Kidney (tissue), 14 donors: Measurements from ENCODE around the gene RGS10. TPM values are rescaled to one million over a fixed set of nuclear protein-coding genes. Genes with fewer than 3 reads are reported as not detected.

Experiments used
- DNase-seq, 5 donors: peaks; one replicate each; pipeline ENCODE4 v3.0.0-alpha.2; 2013 to 2020
- FAIRE-seq: peaks from 2 replicates; lab custom pipeline; 2012; peaks lifted over from hg19 to GRCh38; lab: Jason Lieb, UNC
- H3K27ac ChIP-seq, 2 donors: one replicate each; pipeline ENCODE4 v1.7.0; 2013; ENCODE audit warnings: low read depth in 2 of 2, low read length in 2 of 2, inconsistent platforms in 1 of 2
- H3K27me3 ChIP-seq: one replicate; pipeline ENCODE4 v1.7.1; 2013; ENCODE audit warnings: low read length, inconsistent platforms; ENCODE audit not compliant: control insufficient read depth, insufficient read depth
- H3K36me3 ChIP-seq, 3 donors: one replicate each; pipeline versions ENCODE4 v1.7.0 to v1.7.1; 2013; ENCODE audit warnings: low read length in 3 of 3, control low read depth in 1 of 3, inconsistent platforms in 1 of 3; ENCODE audit not compliant: insufficient read depth in 3 of 3, control insufficient read depth in 2 of 3
- H3K4me1 ChIP-seq, 3 donors: one replicate each; pipeline versions ENCODE4 v1.7.0 to v1.7.1; 2013; ENCODE audit warnings: low read length in 3 of 3, inconsistent platforms in 1 of 3, low read depth in 1 of 3; ENCODE audit not compliant: control insufficient read depth in 2 of 3, insufficient read depth in 2 of 3
- H3K4me3 ChIP-seq, 3 donors: one replicate each; pipeline versions ENCODE4 v1.7.0 to v1.8.1; 2013; ENCODE audit warnings: low read length in 3 of 3, control low read depth in 1 of 3, inconsistent platforms in 1 of 3
- H3K9ac ChIP-seq, 3 donors: one replicate each; pipeline versions ENCODE4 v1.7.0 to v1.7.1; 2013; ENCODE audit warnings: low read length in 3 of 3, control low read depth in 1 of 3, inconsistent platforms in 1 of 3
- H3K9me3 ChIP-seq, 3 donors: one replicate each; pipeline versions ENCODE4 v1.7.0 to v1.7.1; 2013; ENCODE audit warnings: low read length in 3 of 3, control low read depth in 1 of 3, inconsistent platforms in 1 of 3; ENCODE audit not compliant: control insufficient read depth in 2 of 3, insufficient read depth in 1 of 3
- intact Hi-C: fragments of 100-400 bp; cut with DNase I; formaldehyde crosslinking; loops from one replicate; pipeline ENCODE4 v1.11.1; 2022
- polyA plus RNA-seq: library from polyadenylated mRNA; stranded (reverse); fragments of 350-450 nt; fragmentation: Illumina TruSeq; extraction: RNeasy Lipid Tissue Mini Kit (QIAGEN cat#74804); gene quantifications from one replicate; pipeline ENCODE4 v1.2.3, GENCODE V29; 2014; ENCODE audit warnings: low read depth, low replicate concordance; ENCODE audit not compliant: insufficient read depth
- total RNA-seq: library from RNA; stranded (reverse); fragmentation: NEBNext Ultra II Directional; extraction: Animal tissue kit (Norgen Biotek cat#: 25700); gene quantifications from one replicate; pipeline ENCODE4 v1.2.1, GENCODE V29; 2021
- TF ChIP-seq, protein P1 (sequence below): IDR thresholded peaks from 3 replicates; pipeline ENCODE4 v1.5.1; 2012; ENCODE audit warnings: mild to moderate bottlenecking, moderate library complexity, borderline replicate concordance; ENCODE audit not compliant: insufficient read depth; ENCODE audit errors: extremely low read depth
- donor health status: control.
- donor health status: control.
- donor health status: control.
- donor health status: control.
- donor health status: control.
- donor health status: DM: yes; HTN: yes; CAD: no.
- donor health status: Normal renal cell carcinoma (clear cell type).

RGS10 gene
- total and polyA plus RNA-seq, 2 donors from 2014 or later, result 19.9 to 25.4 TPM

DNA sequence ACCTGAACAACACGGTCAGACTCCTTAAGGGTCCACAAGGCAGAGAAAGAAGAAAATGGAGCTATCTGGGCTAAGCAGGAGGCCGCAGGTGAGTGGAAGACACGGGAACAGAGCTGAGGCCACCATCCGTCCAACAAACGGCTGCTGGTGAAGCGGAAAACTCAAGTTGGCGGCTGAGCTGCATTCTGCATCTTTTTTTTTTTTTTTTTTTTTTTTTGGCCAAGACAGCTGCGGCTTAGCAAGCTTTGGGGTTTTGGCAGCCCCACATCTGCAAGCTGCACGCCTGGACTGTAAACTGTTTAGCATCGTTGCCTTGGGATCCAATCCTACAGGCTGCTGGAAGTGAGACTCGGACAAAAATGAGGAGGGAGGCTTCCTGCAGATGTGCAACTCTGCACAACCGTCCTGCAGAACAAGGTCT is 37.4 kb downstream of the RGS10 start:
- H3K27me3 ChIP-seq, result no peaks in the 10 kb centered on the region
- DNase-seq, result peak in 2 of 5 donors; percentile 59 to 63

DNA sequence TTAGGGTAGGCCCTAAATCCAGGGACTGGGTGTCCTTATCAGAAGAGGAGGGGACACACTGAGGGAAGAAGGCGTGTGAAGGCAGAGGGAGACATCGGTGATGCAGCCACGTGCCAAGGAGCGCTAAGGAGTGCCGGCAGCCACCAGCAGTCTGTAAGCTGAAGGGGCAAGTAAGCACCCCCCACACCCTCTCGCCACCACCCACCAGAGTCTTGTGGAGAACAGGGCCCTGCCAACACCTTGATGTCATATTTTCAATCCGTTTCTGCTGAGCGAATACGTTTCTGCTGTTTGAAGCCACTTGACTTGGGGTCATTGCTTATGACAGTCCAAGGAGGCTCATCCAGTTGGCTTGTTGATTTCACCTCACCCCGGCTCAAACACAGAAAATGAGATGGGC is 37.9 kb downstream of the RGS10 start:
- FAIRE-seq (no peak), DNase-seq (peak in 1 of 5 donors; percentile 54)
- H3K36me3 ChIP-seq, result no peaks in the 10 kb centered on the region
- no peak overlapping the region for H3K9ac ChIP-seq
- no peaks in the 10 kb centered on the region for H3K4me1 ChIP-seq
- no peaks in the 10 kb centered on the region for H3K27me3 ChIP-seq
- TF ChIP-seq, protein P1, sequence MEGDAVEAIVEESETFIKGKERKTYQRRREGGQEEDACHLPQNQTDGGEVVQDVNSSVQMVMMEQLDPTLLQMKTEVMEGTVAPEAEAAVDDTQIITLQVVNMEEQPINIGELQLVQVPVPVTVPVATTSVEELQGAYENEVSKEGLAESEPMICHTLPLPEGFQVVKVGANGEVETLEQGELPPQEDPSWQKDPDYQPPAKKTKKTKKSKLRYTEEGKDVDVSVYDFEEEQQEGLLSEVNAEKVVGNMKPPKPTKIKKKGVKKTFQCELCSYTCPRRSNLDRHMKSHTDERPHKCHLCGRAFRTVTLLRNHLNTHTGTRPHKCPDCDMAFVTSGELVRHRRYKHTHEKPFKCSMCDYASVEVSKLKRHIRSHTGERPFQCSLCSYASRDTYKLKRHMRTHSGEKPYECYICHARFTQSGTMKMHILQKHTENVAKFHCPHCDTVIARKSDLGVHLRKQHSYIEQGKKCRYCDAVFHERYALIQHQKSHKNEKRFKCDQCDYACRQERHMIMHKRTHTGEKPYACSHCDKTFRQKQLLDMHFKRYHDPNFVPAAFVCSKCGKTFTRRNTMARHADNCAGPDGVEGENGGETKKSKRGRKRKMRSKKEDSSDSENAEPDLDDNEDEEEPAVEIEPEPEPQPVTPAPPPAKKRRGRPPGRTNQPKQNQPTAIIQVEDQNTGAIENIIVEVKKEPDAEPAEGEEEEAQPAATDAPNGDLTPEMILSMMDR, result no peak
- H3K9me3 ChIP-seq, result no peaks in the 10 kb centered on the region
- intact Hi-C loops, result no loop called here
- no peak overlapping the region for H3K4me3 ChIP-seq
- no peak overlapping the region for H3K27ac ChIP-seq

More for the DNA sequence above, 37.4 kb downstream of the RGS10 start:
- Histone ChIP-seq H3K9ac (no peak overlapping the region), H3K4me3 (no peak overlapping the region), H3K4me1 (no peaks in the 10 kb centered on the region), H3K36me3 (no peaks in the 10 kb centered on the region), H3K27ac (no peak overlapping the region), H3K9me3 (no peaks in the 10 kb centered on the region)
- intact Hi-C loops, result no loop called here
- TF ChIP-seq, protein P1, result no peak
- no peak for FAIRE-seq

- FAIRE-seq (no peak), DNase-seq (no peak)
Observed at GRCh38 chr10:119503821-119504220, 38.7 kb downstream of the RGS10 start.

More at GRCh38 chr10:119503821-119504220, 38.7 kb downstream of the RGS10 start:
- Histone ChIP-seq H3K27me3 (no peaks in the 10 kb centered on the region), H3K4me3 (no peak overlapping the region), H3K9ac (no peak overlapping the region), H3K4me1 (peaks cover 0 to 2% (median 0%) of the 10 kb centered on the region in 3 donors), H3K27ac (no peak overlapping the region), H3K9me3 (no peaks in the 10 kb centered on the region), H3K36me3 (no peaks in the 10 kb centered on the region)
- intact Hi-C loops, result no loop called here
- TF ChIP-seq, protein P1, result no peak
